ENCODE data around the gene C16orf90. TPM values are rescaled to one million over a fixed set of nuclear protein-coding genes. Genes with fewer than 3 reads are reported as not detected.

Gene C16orf90
- total and polyA plus RNA-seq, 4 donors: not detected

DNA sequence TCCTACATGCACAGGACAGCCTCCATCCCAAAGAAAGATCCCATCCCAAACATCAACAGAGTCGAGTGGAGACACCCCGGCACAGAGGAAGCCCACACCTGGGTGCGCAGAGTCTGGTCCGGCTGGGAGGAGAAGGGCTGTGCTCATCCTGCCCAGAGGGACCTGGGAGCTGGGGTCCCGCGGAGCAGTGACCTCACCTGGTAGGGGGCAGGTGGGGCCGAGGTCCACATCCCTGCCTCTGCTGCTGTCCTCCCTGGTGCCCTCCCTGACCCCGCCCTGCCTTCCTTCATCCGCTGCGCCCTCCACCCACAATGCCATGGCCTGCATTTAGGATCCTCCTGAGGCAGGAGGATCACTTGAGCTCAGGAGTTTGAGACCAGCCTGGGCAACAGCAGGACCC is 2.9 kb downstream of the C16orf90 start (continued):
- TF ChIP-seq, protein P1, sequence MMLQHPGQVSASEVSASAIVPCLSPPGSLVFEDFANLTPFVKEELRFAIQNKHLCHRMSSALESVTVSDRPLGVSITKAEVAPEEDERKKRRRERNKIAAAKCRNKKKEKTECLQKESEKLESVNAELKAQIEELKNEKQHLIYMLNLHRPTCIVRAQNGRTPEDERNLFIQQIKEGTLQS (IDR thresholded peaks at IDR 0.05): no peak
- no peak for TF ChIP-seq FOXA1 (IDR thresholded peaks at IDR 0.05)
- TF ChIP-seq JUND (IDR thresholded peaks at IDR 0.05): no peak
- no peak for TF ChIP-seq TAF1 (conservative IDR thresholded peaks at IDR 0.05)
- no peak for TF ChIP-seq EGR1 (IDR thresholded peaks at IDR 0.05; ENCODE audit: low read depth in 2 of 2)
- TF ChIP-seq HNF4A (conservative IDR thresholded peaks at IDR 0.05): no peak
- TF ChIP-seq GABPA (IDR thresholded peaks at IDR 0.05 in 1 of 2, conservative IDR thresholded peaks at IDR 0.05 in 1 of 2): no peak
- no peak for TF ChIP-seq RAD21 (IDR thresholded peaks at IDR 0.05)
- TF ChIP-seq, protein P2, sequence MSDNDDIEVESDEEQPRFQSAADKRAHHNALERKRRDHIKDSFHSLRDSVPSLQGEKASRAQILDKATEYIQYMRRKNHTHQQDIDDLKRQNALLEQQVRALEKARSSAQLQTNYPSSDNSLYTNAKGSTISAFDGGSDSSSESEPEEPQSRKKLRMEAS (IDR thresholded peaks at IDR 0.05): no peak
- TF ChIP-seq RXRA (IDR thresholded peaks at IDR 0.05): no peak
- TF ChIP-seq FOXA2 (IDR thresholded peaks at IDR 0.05): no peak

DNA sequence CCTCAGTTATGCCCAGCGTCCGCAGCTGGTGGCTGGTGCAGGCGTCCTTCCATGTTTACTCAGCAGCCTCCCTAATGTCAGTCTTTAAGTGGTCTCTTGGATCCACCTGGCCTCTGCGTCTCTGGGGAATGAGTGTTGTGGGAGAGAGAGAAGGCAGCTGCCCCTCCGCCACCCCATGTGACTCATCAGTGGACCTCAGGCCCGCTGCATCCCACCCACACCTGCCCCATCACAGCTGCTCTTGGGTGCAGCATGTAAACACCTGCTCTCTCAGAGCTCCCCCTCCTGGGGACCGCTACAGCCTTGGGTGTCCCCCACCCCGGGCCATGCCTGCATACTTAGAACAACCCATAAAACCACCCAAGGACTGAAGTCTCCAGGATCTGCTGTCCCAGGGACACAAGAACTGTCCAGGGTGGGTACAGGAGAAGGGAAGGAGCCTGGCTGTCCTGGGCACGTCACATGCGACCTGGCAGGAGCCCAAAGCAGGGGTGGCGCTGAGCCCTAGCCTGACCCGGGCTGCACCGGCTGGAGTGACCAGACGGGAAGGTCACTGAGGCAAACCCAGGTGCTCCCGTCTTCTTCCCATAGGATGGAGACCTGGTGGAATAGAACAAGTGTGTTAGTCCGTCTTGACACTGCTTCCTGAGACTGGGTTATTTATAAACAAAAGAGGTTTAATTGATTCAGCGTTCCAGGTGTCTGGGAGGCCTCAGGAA is 4.2 kb downstream of the C16orf90 start:
- Histone ChIP-seq H3K27me3 (ENCODE audit: control insufficient read depth in 4 of 4, insufficient read depth in 4 of 4, low read length in 3 of 4) (no peaks in the 10 kb centered on the region), H3K4me3 (ENCODE audit: low read depth in 1 of 3, low read length in 3 of 3) (no peak overlapping the region), H3K27ac (ENCODE audit: low read depth in 1 of 2, low read length in 2 of 2) (no peak overlapping the region), H3K4me1 (ENCODE audit: control insufficient read depth in 4 of 4, insufficient read depth in 4 of 4, low read length in 3 of 4) (peaks cover 0 to 8% (median 4%) of the 10 kb centered on the region in 4 donors), H3K9ac (ENCODE audit: low read depth in 1 of 2, low read length in 2 of 2) (no peak overlapping the region), H3K36me3 (ENCODE audit: control insufficient read depth in 4 of 4, insufficient read depth in 3 of 4, low read depth in 1 of 4, low read length in 3 of 4) (peaks cover 0 to 12% (median 5%) of the 10 kb centered on the region in 4 donors), H3K9me3 (ENCODE audit: control insufficient read depth in 4 of 4, low read length in 3 of 4) (no peaks in the 10 kb centered on the region)
- TF ChIP-seq RAD21 (IDR thresholded peaks at IDR 0.05) (peak; percentile 48 to 51), NR2F2 (IDR thresholded peaks at IDR 0.05) (no peak), RXRA (IDR thresholded peaks at IDR 0.05) (peak; percentile 26 to 34)
- DNase-seq (ENCODE audit: low spot score): no peak
- 44% methylated on average over 17 of the region's 17 CpGs for WGBS

DNA sequence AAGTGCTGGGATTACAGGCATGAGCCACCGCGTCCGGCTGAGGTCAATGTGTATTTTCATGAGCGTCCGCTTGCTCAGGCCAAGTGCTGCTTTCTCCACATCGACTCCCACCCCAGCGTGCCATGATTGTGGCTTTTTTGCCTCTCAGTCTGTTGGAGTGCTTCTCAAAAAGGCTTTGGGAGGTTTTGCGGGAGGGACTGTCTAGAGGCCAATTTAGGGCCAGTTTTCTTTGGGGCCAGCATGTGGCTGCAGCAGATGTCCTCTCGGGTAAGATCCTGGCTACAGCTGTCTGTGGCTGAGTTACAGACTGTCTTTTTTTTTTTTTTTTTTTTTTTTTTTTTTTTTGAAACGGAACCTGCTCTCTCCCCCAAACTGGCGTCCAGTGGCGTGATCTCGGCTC is 6.5 kb downstream of the C16orf90 start:
- H3K4me3 ChIP-seq (ENCODE audit: low read depth in 1 of 3, low read length in 3 of 3): no peak overlapping the region
- H3K27me3 ChIP-seq (ENCODE audit: control insufficient read depth in 4 of 4, insufficient read depth in 4 of 4, low read length in 3 of 4): no peaks in the 10 kb centered on the region
- no peak for TF ChIP-seq JUND (IDR thresholded peaks at IDR 0.05)
- TF ChIP-seq, protein P3, sequence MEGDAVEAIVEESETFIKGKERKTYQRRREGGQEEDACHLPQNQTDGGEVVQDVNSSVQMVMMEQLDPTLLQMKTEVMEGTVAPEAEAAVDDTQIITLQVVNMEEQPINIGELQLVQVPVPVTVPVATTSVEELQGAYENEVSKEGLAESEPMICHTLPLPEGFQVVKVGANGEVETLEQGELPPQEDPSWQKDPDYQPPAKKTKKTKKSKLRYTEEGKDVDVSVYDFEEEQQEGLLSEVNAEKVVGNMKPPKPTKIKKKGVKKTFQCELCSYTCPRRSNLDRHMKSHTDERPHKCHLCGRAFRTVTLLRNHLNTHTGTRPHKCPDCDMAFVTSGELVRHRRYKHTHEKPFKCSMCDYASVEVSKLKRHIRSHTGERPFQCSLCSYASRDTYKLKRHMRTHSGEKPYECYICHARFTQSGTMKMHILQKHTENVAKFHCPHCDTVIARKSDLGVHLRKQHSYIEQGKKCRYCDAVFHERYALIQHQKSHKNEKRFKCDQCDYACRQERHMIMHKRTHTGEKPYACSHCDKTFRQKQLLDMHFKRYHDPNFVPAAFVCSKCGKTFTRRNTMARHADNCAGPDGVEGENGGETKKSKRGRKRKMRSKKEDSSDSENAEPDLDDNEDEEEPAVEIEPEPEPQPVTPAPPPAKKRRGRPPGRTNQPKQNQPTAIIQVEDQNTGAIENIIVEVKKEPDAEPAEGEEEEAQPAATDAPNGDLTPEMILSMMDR (IDR thresholded peaks at IDR 0.05; ENCODE audit: low read depth, low read length, missing input control): no peak
- no peak for TF ChIP-seq HNF4A (conservative IDR thresholded peaks at IDR 0.05)
- TF ChIP-seq, protein P2 (IDR thresholded peaks at IDR 0.05): no peak
- no peak for TF ChIP-seq RAD21 (IDR thresholded peaks at IDR 0.05)
- TF ChIP-seq NR2F2 (IDR thresholded peaks at IDR 0.05): no peak
- TF ChIP-seq, protein P4, sequence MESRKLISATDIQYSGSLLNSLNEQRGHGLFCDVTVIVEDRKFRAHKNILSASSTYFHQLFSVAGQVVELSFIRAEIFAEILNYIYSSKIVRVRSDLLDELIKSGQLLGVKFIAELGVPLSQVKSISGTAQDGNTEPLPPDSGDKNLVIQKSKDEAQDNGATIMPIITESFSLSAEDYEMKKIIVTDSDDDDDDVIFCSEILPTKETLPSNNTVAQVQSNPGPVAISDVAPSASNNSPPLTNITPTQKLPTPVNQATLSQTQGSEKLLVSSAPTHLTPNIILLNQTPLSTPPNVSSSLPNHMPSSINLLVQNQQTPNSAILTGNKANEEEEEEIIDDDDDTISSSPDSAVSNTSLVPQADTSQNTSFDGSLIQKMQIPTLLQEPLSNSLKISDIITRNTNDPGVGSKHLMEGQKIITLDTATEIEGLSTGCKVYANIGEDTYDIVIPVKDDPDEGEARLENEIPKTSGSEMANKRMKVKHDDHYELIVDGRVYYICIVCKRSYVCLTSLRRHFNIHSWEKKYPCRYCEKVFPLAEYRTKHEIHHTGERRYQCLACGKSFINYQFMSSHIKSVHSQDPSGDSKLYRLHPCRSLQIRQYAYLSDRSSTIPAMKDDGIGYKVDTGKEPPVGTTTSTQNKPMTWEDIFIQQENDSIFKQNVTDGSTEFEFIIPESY (IDR thresholded peaks at IDR 0.05): no peak
- TF ChIP-seq SP1 (IDR thresholded peaks at IDR 0.05): no peak
- no peak overlapping the region for H3K27ac ChIP-seq (ENCODE audit: low read depth in 1 of 2, low read length in 2 of 2)
- no peak for DNase-seq (ENCODE audit: low spot score)
- WGBS: 73% methylated on average over 9 of the region's 13 CpGs
- H3K4me1 ChIP-seq (ENCODE audit: control insufficient read depth in 4 of 4, insufficient read depth in 4 of 4, low read length in 3 of 4): peaks cover 0 to 8% (median 4%) of the 10 kb centered on the region in 4 donors
- H3K9me3 ChIP-seq (ENCODE audit: control insufficient read depth in 4 of 4, low read length in 3 of 4): no peaks in the 10 kb centered on the region
- no peak overlapping the region for H3K9ac ChIP-seq (ENCODE audit: low read depth in 1 of 2, low read length in 2 of 2)
- H3K36me3 ChIP-seq (ENCODE audit: control insufficient read depth in 4 of 4, insufficient read depth in 3 of 4, low read depth in 1 of 4, low read length in 3 of 4): peaks cover 8 to 35% (median 16%) of the 10 kb centered on the region in 4 donors

Data from liver (tissue), 9 donors.